ENCODE measurements around the gene BFSP2. TPM values are rescaled to one million over a fixed set of nuclear protein-coding genes. Genes with fewer than 3 reads are reported as not detected.

The BFSP2 gene
- total RNA-seq, 2 experiments from 2014 or later = not detected

GRCh38 chr3:133371181-133371580 lies 28.7 kb upstream of the BFSP2 start:
- CTCF ChIA-PET = interaction anchor here (0.6 to 1.7 kb wide), 2 partner anchors 13 to 97 kb away, joined by 3 to 4 read pairs; no protein-coding TSS in a partner anchor
- intact Hi-C loops (cut with micrococcal nuclease) = no loop called here
- H3K36me3 Mint-ChIP-seq (ENCODE audit: low read depth) = no peaks in the 10 kb centered on the region
- H3K27me3 Mint-ChIP-seq (ENCODE audit: low read depth) = no peaks in the 10 kb centered on the region
- no peak overlapping the region for H3K27ac Mint-ChIP-seq
- DNase-seq = no peak
- no peaks in the 10 kb centered on the region for H3K9me3 Mint-ChIP-seq
- no peaks in the 10 kb centered on the region for H3K4me1 Mint-ChIP-seq (ENCODE audit: low read depth)
- no peak overlapping the region for H3K4me3 Mint-ChIP-seq

DNA sequence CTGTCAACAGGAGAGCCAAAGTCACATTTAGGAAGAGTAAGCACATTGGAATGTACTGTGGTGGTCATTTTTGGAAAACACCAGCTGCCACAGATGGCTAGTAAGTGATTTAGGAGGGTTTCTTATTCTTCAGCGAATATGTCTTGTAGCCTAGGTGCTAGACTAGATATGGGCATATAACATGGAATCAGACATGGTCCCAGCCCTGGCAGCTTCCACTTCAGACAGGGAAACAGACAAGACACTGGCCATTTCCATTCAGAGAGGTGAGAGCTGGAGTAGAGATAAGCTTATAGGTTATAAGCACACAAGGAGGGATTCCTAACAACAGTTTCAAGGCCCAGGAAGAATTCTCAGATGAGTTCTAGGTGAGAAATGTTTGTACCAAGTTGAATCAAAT lies 28.2 kb upstream of the BFSP2 start:
- CTCF ChIA-PET = interaction anchor here (0.6 to 1.7 kb wide), 4 partner anchors 9 to 640 kb away, joined by 3 to 7 read pairs (median 4); no protein-coding TSS in a partner anchor
- no peaks in the 10 kb centered on the region for H3K4me1 Mint-ChIP-seq (ENCODE audit: low read depth)
- no peak overlapping the region for H3K4me3 Mint-ChIP-seq
- H3K27ac Mint-ChIP-seq = no peak overlapping the region
- intact Hi-C loops (cut with micrococcal nuclease) = no loop called here
- no peak for DNase-seq
- no peaks in the 10 kb centered on the region for H3K36me3 Mint-ChIP-seq (ENCODE audit: low read depth)
- no peaks in the 10 kb centered on the region for H3K9me3 Mint-ChIP-seq
- no peaks in the 10 kb centered on the region for H3K27me3 Mint-ChIP-seq (ENCODE audit: low read depth)

GRCh38 chr3:133374708-133375402 lies 25.0 kb upstream of the BFSP2 start:
- Mint-ChIP-seq H3K27ac (no peak overlapping the region), H3K36me3 (ENCODE audit: low read depth) (no peaks in the 10 kb centered on the region), H3K4me1 (ENCODE audit: low read depth) (no peaks in the 10 kb centered on the region), H3K9me3 (no peaks in the 10 kb centered on the region), H3K4me3 (no peak overlapping the region), H3K27me3 (ENCODE audit: low read depth) (no peaks in the 10 kb centered on the region)
- DNase-seq = no peak
- intact Hi-C loops (cut with micrococcal nuclease) = no loop called here
- CTCF ChIA-PET = interaction anchor here (1.4 kb wide), 1 partner anchor 9 kb away, joined by 5 read pairs; no protein-coding TSS in a partner anchor

- H3K4me3 Mint-ChIP-seq = no peak overlapping the region
- H3K4me1 Mint-ChIP-seq (ENCODE audit: low read depth) = no peaks in the 10 kb centered on the region
- DNase-seq = no peak
- no peaks in the 10 kb centered on the region for H3K27me3 Mint-ChIP-seq (ENCODE audit: low read depth)
- H3K9me3 Mint-ChIP-seq = no peaks in the 10 kb centered on the region
- H3K27ac Mint-ChIP-seq = no peak overlapping the region
- H3K36me3 Mint-ChIP-seq (ENCODE audit: low read depth) = no peaks in the 10 kb centered on the region
- intact Hi-C loops (cut with micrococcal nuclease) = no loop called here
- CTCF ChIA-PET = interaction anchor here (1.4 kb wide), 1 partner anchor 10 kb away, joined by 5 read pairs; no protein-coding TSS in a partner anchor
Observed at GRCh38 chr3:133375403-133375745, 24.5 kb upstream of the BFSP2 start.

GRCh38 chr3:133376810-133377209 lies 23.0 kb upstream of the BFSP2 start:
- no peaks in the 10 kb centered on the region for H3K36me3 Mint-ChIP-seq (ENCODE audit: low read depth)
- H3K4me1 Mint-ChIP-seq (ENCODE audit: low read depth) = no peaks in the 10 kb centered on the region
- H3K27ac Mint-ChIP-seq = no peak overlapping the region
- DNase-seq = no peak
- H3K4me3 Mint-ChIP-seq = no peak overlapping the region
- no peaks in the 10 kb centered on the region for H3K27me3 Mint-ChIP-seq (ENCODE audit: low read depth)
- intact Hi-C loops (cut with micrococcal nuclease) = loop anchor here (1.0 to 2.0 kb wide), 2 partner anchors 336 to 651 kb away; no protein-coding TSS in a partner anchor
- no peaks in the 10 kb centered on the region for H3K9me3 Mint-ChIP-seq
- CTCF ChIA-PET = interaction anchor here (0.6 to 1.9 kb wide), 2 partner anchors 335 to 779 kb away, joined by 3 to 6 read pairs; no protein-coding TSS in a partner anchor

DNA sequence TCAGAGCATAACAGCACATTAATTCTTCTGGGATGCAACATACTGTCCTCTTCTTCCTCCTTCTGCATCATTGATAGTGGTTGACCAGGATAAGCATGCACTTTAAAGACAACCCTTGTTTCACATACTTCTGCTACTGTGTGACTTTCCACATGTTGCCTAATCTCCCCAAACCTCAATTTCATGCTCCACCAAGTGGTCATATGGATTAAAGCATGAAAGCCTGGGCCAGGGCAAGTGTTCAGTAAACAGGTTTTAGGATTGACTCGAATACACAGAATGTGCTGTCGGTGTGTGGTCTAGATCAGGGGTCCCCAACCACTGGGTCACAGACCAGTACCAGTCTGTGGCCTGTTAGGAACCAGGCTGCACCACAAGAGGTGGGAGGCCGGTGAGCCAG lies 22.5 kb upstream of the BFSP2 start:
- CTCF ChIA-PET = interaction anchor here (0.6 to 1.9 kb wide), 2 partner anchors 336 to 780 kb away, joined by 3 to 6 read pairs; no protein-coding TSS in a partner anchor

GRCh38 chr3:133379926-133380325 lies 19.9 kb upstream of the BFSP2 start:
- Mint-ChIP-seq H3K36me3 (ENCODE audit: low read depth) (no peaks in the 10 kb centered on the region), H3K4me3 (no peak overlapping the region), H3K27ac (no peak overlapping the region), H3K27me3 (ENCODE audit: low read depth) (no peaks in the 10 kb centered on the region), H3K9me3 (no peaks in the 10 kb centered on the region), H3K4me1 (ENCODE audit: low read depth) (no peaks in the 10 kb centered on the region)
- no peak for DNase-seq
- intact Hi-C loops (cut with micrococcal nuclease) = loop anchor here (5.0 kb wide), 1 partner anchor 1028 kb away; no protein-coding TSS in a partner anchor
- CTCF ChIA-PET = interaction anchor here (1.0 kb wide), 1 partner anchor 655 kb away, joined by 4 read pairs; no protein-coding TSS in a partner anchor

More for the DNA sequence above, 22.5 kb upstream of the BFSP2 start:
- no peaks in the 10 kb centered on the region for H3K9me3 Mint-ChIP-seq
- H3K27me3 Mint-ChIP-seq (ENCODE audit: low read depth) = no peaks in the 10 kb centered on the region
- H3K27ac Mint-ChIP-seq = no peak overlapping the region
- intact Hi-C loops (cut with micrococcal nuclease) = loop anchor here (1.0 to 2.0 kb wide), 2 partner anchors 337 to 651 kb away; no protein-coding TSS in a partner anchor
- H3K4me1 Mint-ChIP-seq (ENCODE audit: low read depth) = no peaks in the 10 kb centered on the region
- no peak for DNase-seq
- no peak overlapping the region for H3K4me3 Mint-ChIP-seq
- no peaks in the 10 kb centered on the region for H3K36me3 Mint-ChIP-seq (ENCODE audit: low read depth)

GRCh38 chr3:133380481-133381225 lies 19.2 kb upstream of the BFSP2 start:
- intact Hi-C loops (cut with micrococcal nuclease) = loop anchor here (5.0 kb wide), 1 partner anchor 1028 kb away; no protein-coding TSS in a partner anchor
- H3K27ac Mint-ChIP-seq = no peak overlapping the region
- CTCF ChIA-PET = interaction anchor here (0.7 to 1.3 kb wide), 2 partner anchors 9 to 649 kb away, joined by 4 to 5 read pairs; no protein-coding TSS in a partner anchor
- H3K36me3 Mint-ChIP-seq (ENCODE audit: low read depth) = no peaks in the 10 kb centered on the region
- no peaks in the 10 kb centered on the region for H3K27me3 Mint-ChIP-seq (ENCODE audit: low read depth)
- no peaks in the 10 kb centered on the region for H3K9me3 Mint-ChIP-seq
- no peak overlapping the region for H3K4me3 Mint-ChIP-seq
- no peaks in the 10 kb centered on the region for H3K4me1 Mint-ChIP-seq (ENCODE audit: low read depth)
- no peak for DNase-seq

DNA sequence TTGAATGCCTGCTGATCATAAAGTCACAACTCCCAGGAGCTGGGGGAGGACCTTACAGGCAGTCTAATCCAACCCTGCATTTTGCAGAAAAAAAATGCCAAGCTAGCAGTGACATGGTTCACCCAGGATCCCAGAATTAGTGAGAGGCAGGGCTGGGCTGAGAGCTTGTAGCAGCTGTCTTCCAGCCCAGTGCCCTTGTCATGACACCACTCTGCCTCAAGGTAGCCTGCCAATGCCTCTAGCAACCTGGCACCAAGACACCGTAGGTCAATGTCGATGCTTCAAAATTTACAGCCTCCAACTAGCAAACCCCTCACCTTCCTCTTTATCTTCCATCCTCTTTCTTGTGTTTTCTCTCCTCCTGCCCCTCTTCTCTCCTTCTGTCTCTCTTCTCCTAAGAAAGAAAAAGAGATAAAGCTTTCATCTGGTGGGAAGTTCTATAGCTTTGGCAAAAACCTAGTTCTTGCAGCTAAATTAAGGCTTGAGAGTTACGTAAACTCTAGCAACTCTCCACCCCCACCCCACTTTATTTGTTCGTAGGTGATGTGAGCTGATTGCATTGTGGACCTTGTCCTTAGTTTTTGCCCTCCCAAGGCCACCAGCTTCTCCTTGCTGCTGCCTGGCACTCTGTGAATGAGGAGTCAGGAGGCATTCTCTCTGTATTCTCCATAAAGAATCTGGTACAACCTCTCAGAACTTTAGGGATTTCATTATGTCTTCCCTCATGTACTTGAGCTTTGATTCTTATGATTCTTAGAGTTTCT lies 18.3 kb upstream of the BFSP2 start:
- no peak for DNase-seq
- intact Hi-C loops (cut with micrococcal nuclease) = loop anchor here (5.0 kb wide), 1 partner anchor 1029 kb away; no protein-coding TSS in a partner anchor
- H3K4me1 Mint-ChIP-seq (ENCODE audit: low read depth) = no peaks in the 10 kb centered on the region
- no peak overlapping the region for H3K4me3 Mint-ChIP-seq
- CTCF ChIA-PET = interaction anchor here (1.3 to 1.6 kb wide), 2 partner anchors 42 to 650 kb away, joined by 4 to 5 read pairs; no protein-coding TSS in a partner anchor
- no peaks in the 10 kb centered on the region for H3K36me3 Mint-ChIP-seq (ENCODE audit: low read depth)
- H3K9me3 Mint-ChIP-seq = no peaks in the 10 kb centered on the region
- no peak overlapping the region for H3K27ac Mint-ChIP-seq
- H3K27me3 Mint-ChIP-seq (ENCODE audit: low read depth) = no peaks in the 10 kb centered on the region

DNA sequence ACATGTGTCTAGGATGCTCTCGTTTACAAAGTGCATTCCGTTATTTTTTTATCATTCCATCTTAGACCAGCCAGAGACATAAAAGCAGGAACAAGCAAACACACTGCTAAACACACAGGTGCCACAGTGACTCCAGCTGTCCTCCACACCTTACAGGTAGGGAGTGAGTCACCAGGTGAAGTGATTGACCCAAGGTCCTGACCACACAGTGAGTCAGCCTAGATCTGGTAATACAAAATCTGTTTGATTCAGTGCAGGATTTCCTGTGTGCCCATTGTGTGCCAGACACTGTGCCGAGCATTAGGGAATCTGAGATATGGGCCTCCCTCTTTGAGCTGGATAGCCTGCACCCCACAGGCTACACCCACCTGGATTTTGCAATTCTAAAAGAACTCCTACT lies 16.7 kb upstream of the BFSP2 start:
- H3K4me3 Mint-ChIP-seq = no peak overlapping the region
- no peaks in the 10 kb centered on the region for H3K36me3 Mint-ChIP-seq (ENCODE audit: low read depth)
- no peak overlapping the region for H3K27ac Mint-ChIP-seq
- DNase-seq = no peak
- CTCF ChIA-PET = interaction anchor here (0.8 to 3.6 kb wide), 4 partner anchors 8 to 658 kb away, joined by 3 to 19 read pairs (median 4); no protein-coding TSS in a partner anchor
- H3K27me3 Mint-ChIP-seq (ENCODE audit: low read depth) = no peaks in the 10 kb centered on the region
- H3K4me1 Mint-ChIP-seq (ENCODE audit: low read depth) = no peaks in the 10 kb centered on the region
- H3K9me3 Mint-ChIP-seq = no peaks in the 10 kb centered on the region
- intact Hi-C loops (cut with micrococcal nuclease) = loop anchor here (5.0 kb wide), 1 partner anchor 1031 kb away; no protein-coding TSS in a partner anchor

GRCh38 chr3:133383741-133384140 lies 16.1 kb upstream of the BFSP2 start:
- CTCF ChIA-PET = interaction anchor here (1.2 to 3.6 kb wide), 2 partner anchors 12 to 658 kb away, joined by 4 to 19 read pairs; no protein-coding TSS in a partner anchor
- Mint-ChIP-seq H3K27me3 (ENCODE audit: low read depth) (no peaks in the 10 kb centered on the region), H3K4me1 (ENCODE audit: low read depth) (no peaks in the 10 kb centered on the region), H3K4me3 (no peak overlapping the region), H3K36me3 (ENCODE audit: low read depth) (no peaks in the 10 kb centered on the region), H3K9me3 (no peaks in the 10 kb centered on the region), H3K27ac (no peak overlapping the region)
- intact Hi-C loops (cut with micrococcal nuclease) = loop anchor here (1.0 to 5.0 kb wide), 3 partner anchors 343 to 1031 kb away; no protein-coding TSS in a partner anchor
- no peak for DNase-seq

All from activated naive CD4-positive, alpha-beta T cell treated with anti-CD3 and anti-CD28 coated beads for 36 hours (primary cell).